Activated B cell treated with CpG ODN at 0.5 μM for 24 hours (primary cell): Measurements from ENCODE around the gene ADAMTSL2. TPM values are rescaled to one million over a fixed set of nuclear protein-coding genes. Genes with fewer than 3 reads are reported as not detected.
A peak's percentile ranks its signal among the peaks of the same experiment; 100 is the strongest.

Experiments
- ATAC-seq: fragments of 200-7000 bp; cut with Tn5 transposase; one replicate; pipeline ENCODE4 v1.10.0; 2021; ENCODE audit warnings: low read depth, mild to moderate bottlenecking, moderate library complexity
- CTCF ChIA-PET: fragments of 350-600 bp; sonication (Branson Sonifier 250); formaldehyde crosslinking; loops from one replicate; lab custom pipeline; 2021; ENCODE audit warnings: antibody characterized with exemption; lab: Charles Lee
- POLR2A ChIA-PET: fragments of 350-600 bp; sonication (Branson Sonifier 250); formaldehyde crosslinking; loops from one replicate; lab custom pipeline; 2021; ENCODE audit warnings: antibody characterized with exemption; lab: Charles Lee
- DNase-seq: peaks from one replicate; pipeline ENCODE4 v3.0.0; 2022
- H3K27ac Mint-ChIP-seq: one replicate; pipeline ENCODE4 v1.8.0; 2020; ENCODE audit warnings: mixed read lengths
- H3K27me3 Mint-ChIP-seq: one replicate; pipeline ENCODE4 v1.8.0; 2021; ENCODE audit warnings: mixed read lengths
- H3K36me3 Mint-ChIP-seq: one replicate; pipeline ENCODE4 v1.8.0; 2021; ENCODE audit warnings: low read depth, mixed read lengths
- H3K4me1 Mint-ChIP-seq: one replicate; pipeline ENCODE4 v1.8.0; 2021; ENCODE audit warnings: mixed read lengths
- H3K4me3 Mint-ChIP-seq: one replicate; pipeline ENCODE4 v1.8.0; 2020; ENCODE audit warnings: mild to moderate bottlenecking, mixed read lengths
- H3K9me3 Mint-ChIP-seq: one replicate; pipeline ENCODE4 v1.8.0; 2020; ENCODE audit warnings: mixed read lengths
- intact Hi-C: fragments of 100-400 bp; cut with micrococcal nuclease; formaldehyde crosslinking; loops from one replicate; pipeline ENCODE4 v1.15.1; 2024
- total RNA-seq: library from RNA; stranded (reverse); gene quantifications from 2 replicates; pipeline ENCODE4 v1.2.3, GENCODE V29; 2022
- TF ChIP-seq, protein P1 (sequence below): fragments of 200-600 bp; IDR thresholded peaks from one replicate; pipeline ENCODE4 v1.8.0; 2022; ENCODE audit warnings: antibody characterized with exemption, mild to moderate bottlenecking

The ADAMTSL2 gene
- total RNA-seq, 1 donor from 2014 or later, result not detected

DNA sequence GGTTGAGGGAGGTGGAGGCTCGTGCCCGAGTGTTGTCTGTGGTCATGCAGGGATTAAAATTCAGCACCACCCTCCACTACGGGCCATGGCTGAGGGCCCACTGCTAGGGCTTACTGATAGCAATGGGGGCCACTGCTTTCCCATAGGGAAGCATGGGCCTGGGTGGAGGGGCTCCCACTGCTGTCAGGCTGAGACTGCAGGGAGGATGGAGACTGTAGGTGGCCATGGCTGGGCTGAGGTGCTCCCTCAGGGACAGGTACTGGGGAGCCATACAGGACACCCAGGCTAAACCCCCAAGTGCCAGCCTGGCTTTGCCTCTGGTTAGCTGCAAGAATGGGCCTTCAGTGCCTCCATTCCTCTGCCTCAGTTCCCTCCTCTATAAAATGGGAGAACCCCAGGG is 48.6 kb downstream of the ADAMTSL2 start:
- Mint-ChIP-seq H3K27me3 (peaks cover 56% of the 10 kb centered on the region), H3K4me3 (no peak overlapping the region), H3K4me1 (peaks cover 32% of the 10 kb centered on the region), H3K9me3 (no peaks in the 10 kb centered on the region), H3K27ac (no peak overlapping the region), H3K36me3 (no peaks in the 10 kb centered on the region)
- POLR2A ChIA-PET, result no interaction called here
- DNase-seq (no peak), ATAC-seq (no peak)
- intact Hi-C loops, result no loop called here
- CTCF ChIA-PET, result no interaction called here
- TF ChIP-seq, protein P1, sequence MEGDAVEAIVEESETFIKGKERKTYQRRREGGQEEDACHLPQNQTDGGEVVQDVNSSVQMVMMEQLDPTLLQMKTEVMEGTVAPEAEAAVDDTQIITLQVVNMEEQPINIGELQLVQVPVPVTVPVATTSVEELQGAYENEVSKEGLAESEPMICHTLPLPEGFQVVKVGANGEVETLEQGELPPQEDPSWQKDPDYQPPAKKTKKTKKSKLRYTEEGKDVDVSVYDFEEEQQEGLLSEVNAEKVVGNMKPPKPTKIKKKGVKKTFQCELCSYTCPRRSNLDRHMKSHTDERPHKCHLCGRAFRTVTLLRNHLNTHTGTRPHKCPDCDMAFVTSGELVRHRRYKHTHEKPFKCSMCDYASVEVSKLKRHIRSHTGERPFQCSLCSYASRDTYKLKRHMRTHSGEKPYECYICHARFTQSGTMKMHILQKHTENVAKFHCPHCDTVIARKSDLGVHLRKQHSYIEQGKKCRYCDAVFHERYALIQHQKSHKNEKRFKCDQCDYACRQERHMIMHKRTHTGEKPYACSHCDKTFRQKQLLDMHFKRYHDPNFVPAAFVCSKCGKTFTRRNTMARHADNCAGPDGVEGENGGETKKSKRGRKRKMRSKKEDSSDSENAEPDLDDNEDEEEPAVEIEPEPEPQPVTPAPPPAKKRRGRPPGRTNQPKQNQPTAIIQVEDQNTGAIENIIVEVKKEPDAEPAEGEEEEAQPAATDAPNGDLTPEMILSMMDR, result no peak

- ATAC-seq, result no peak
- Mint-ChIP-seq H3K9me3 (peaks cover 3% of the 10 kb centered on the region), H3K27me3 (peaks cover 52% of the 10 kb centered on the region), H3K4me1 (peaks cover 28% of the 10 kb centered on the region), H3K4me3 (no peak overlapping the region), H3K36me3 (no peaks in the 10 kb centered on the region), H3K27ac (no peak overlapping the region)
- CTCF ChIA-PET, result no interaction called here
- intact Hi-C loops, result no loop called here
- no peak for DNase-seq
- TF ChIP-seq, protein P1, result no peak
- POLR2A ChIA-PET, result no interaction called here
These were observed 49.1 kb downstream of the ADAMTSL2 start for GRCh38 chr9:133583586-133583985.

GRCh38 chr9:133584167-133584558 is 49.7 kb downstream of the ADAMTSL2 start:
- H3K27me3 Mint-ChIP-seq, result peaks cover 50% of the 10 kb centered on the region
- intact Hi-C loops, result no loop called here
- H3K4me3 Mint-ChIP-seq, result no peak overlapping the region
- ChIA-PET POLR2A (no interaction called here), CTCF (no interaction called here)
- H3K4me1 Mint-ChIP-seq, result peaks cover 26% of the 10 kb centered on the region
- TF ChIP-seq, protein P1, result no peak
- H3K9me3 Mint-ChIP-seq, result peaks cover 3% of the 10 kb centered on the region
- no peaks in the 10 kb centered on the region for H3K36me3 Mint-ChIP-seq
- no peak overlapping the region for H3K27ac Mint-ChIP-seq
- no peak for DNase-seq
- ATAC-seq, result no peak

DNA sequence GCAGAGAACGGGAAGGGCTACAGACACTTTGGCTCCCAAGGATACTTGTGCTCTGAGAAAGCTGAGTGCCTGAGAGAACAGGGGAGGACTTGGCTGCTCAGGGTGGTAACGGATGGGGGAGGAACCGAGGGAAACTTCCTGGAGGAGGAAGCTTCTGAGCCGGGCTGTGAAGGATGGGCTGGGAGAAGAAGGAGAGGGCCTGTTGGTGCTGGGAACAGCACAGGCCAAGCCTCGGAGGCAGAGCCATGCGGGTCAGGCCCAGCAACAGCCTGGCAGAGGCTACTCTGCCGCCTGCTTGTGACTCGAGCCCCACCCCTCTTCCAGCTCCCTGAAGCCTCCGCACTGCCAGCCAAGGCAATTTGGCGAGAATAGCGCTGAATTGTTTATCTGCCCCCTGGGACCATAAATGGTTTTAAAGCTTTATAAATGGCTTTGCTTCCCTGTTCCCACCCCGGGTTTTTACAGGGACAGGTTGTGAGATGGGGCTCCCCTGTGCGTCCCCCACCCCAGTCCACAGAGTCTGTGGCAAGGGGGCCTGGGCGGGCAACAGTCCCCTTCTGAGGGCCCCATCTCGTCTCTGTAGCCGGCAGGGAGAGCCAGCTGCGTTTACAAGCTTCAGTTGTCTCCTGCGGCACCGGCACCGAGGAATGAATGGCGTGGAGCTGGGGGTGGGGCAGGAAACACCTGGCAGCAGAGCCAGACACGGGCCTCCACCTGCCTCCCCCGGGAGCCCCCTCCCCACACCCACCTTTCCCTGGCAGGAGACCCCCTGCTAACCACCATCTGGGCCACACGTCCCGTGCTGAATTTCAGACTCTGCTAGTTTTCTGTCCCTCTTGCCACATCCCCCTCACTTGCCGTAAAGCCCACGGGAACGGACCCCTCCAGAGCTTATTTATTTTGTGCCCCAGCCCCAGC is 50.3 kb downstream of the ADAMTSL2 start:
- peaks cover 21% of the 10 kb centered on the region for H3K4me1 Mint-ChIP-seq
- peak; percentile 49 for ATAC-seq
- intact Hi-C loops, result loop anchor here (5.0 kb wide), 1 partner anchor 157 kb away; no protein-coding TSS in a partner anchor
- ChIA-PET CTCF (no interaction called here), POLR2A (interaction anchor here (0.6 kb wide), 1 partner anchor 299 kb away, joined by 3 read pairs; no protein-coding TSS in a partner anchor)
- H3K36me3 Mint-ChIP-seq, result no peaks in the 10 kb centered on the region
- TF ChIP-seq, protein P1, result no peak
- DNase-seq, result no peak
- H3K27me3 Mint-ChIP-seq, result peaks cover 44% of the 10 kb centered on the region
- no peak overlapping the region for H3K27ac Mint-ChIP-seq
- H3K9me3 Mint-ChIP-seq, result peaks cover 3% of the 10 kb centered on the region
- H3K4me3 Mint-ChIP-seq, result peak overlapping the region; percentile 49
